K562 (cell line): ENCODE results near the gene LRMDA. TPM values are rescaled to one million over a fixed set of nuclear protein-coding genes. Genes with fewer than 3 reads are reported as not detected.

Experiments used
- ATAC-seq: fragments of 200-7000 bp; cut with Tn5 transposase; 3 replicates; pipeline ENCODE4 v1.9.1; 2020; ENCODE audit warnings: moderate library complexity
- BruUV-seq: library from RNA; stranded (reverse); fragments of 400-500 nt; replicated peaks from 2 replicates; lab custom pipeline; 2021; lab: Mats Ljungman, UMichigan
- CTCF ChIA-PET: fragments of 300-600 bp; formaldehyde crosslinking; extraction: SDS; loops from one replicate; lab custom pipeline; 2021; ENCODE audit warnings: low intra/inter-chr PET ratio; lab: Yijun Ruan, JAX
- POLR2A ChIA-PET: fragments of 300-600, 350-650 bp; sonication (Branson Sonifier 250); formaldehyde crosslinking; extraction: SDS; loops from one replicate; lab custom pipeline; 2021; ENCODE audit warnings: antibody characterized with exemption, inconsistent platforms; lab: Yijun Ruan, JAX
- DNase-seq, 4 experiments: peaks; one replicate each; pipeline versions ENCODE4 v3.0.0 to v3.0.0-alpha.2; 2011 to 2018; ENCODE audit warnings: low spot score in 3 of 4, mixed read lengths in 3 of 4; ENCODE audit errors: extremely low read depth in 1 of 4
- FAIRE-seq: peaks from 2 replicates; lab custom pipeline; 2011; peaks lifted over from hg19 to GRCh38; lab: Jason Lieb, UNC
- H2AFZ ChIP-seq: 2 replicates; pipeline ENCODE4 v1.6.0; 2011; ENCODE audit warnings: low read depth, low read length, control low read depth, inconsistent platforms
- H3K27ac ChIP-seq: fragments of 200-600 bp; 3 replicates; pipeline ENCODE4 v1.8.0; 2011; ENCODE audit warnings: low read depth, mild to moderate bottlenecking, control low read depth, inconsistent platforms, low read length, moderate library complexity, mixed read lengths; ENCODE audit errors: extremely low read depth
- H3K27me3 ChIP-seq, 2 experiments: fragments of 300-600 bp in 1 of 2; 2 replicates in 1 of 2; 3 replicates in 1 of 2; pipeline versions ENCODE4 v1.6.0 to v1.8.0; 2011; ENCODE audit warnings: inconsistent platforms in 2 of 2, low read length in 2 of 2, mild to moderate bottlenecking in 1 of 2, mixed read lengths in 1 of 2, moderate library complexity in 1 of 2; ENCODE audit not compliant: control insufficient read depth in 2 of 2, insufficient read depth in 2 of 2
- H3K36me3 ChIP-seq: fragments of 300-600 bp; 3 replicates; pipeline ENCODE4 v1.8.0; 2011; ENCODE audit warnings: mild to moderate bottlenecking, low read length, inconsistent platforms; ENCODE audit not compliant: control insufficient read depth, insufficient read depth
- H3K4me1 ChIP-seq, 2 experiments: fragments of 200-600 bp in 1 of 2; replicated peaks in 1 of 2; 2 replicates in 1 of 2; 3 replicates in 1 of 2; pipeline versions ENCODE4 v1.5.1 to v1.8.0; 2011; ENCODE audit warnings: inconsistent platforms in 2 of 2, low read length in 2 of 2, mild to moderate bottlenecking in 1 of 2, mixed read lengths in 1 of 2, moderate library complexity in 1 of 2; ENCODE audit not compliant: control insufficient read depth in 2 of 2, insufficient read depth in 2 of 2
- H3K4me2 ChIP-seq: 2 replicates; pipeline ENCODE4 v1.6.1; 2011; ENCODE audit warnings: low read length, control low read depth, inconsistent platforms, mixed read lengths; ENCODE audit not compliant: insufficient read depth
- H3K4me3 ChIP-seq: fragments of 200-600 bp; sonication (generic), shearing (Covaris generic); 2 replicates; pipeline ENCODE4 v1.5.1; 2016; ENCODE audit warnings: control low read depth, inconsistent platforms
- H3K79me2 ChIP-seq: fragments of 200-600 bp; 3 replicates; pipeline ENCODE4 v1.8.0; 2011; ENCODE audit warnings: low read length, inconsistent platforms; ENCODE audit not compliant: control insufficient read depth, insufficient read depth
- H3K9ac ChIP-seq, 2 experiments: 2 replicates each; pipeline versions ENCODE4 v1.6.0 to v1.6.1; 2011; ENCODE audit warnings: low read depth in 2 of 2, low read length in 2 of 2, control low read depth in 1 of 2, inconsistent platforms in 1 of 2, mild to moderate bottlenecking in 1 of 2, mixed read lengths in 1 of 2; ENCODE audit not compliant: insufficient read depth in 1 of 2
- H3K9me1 ChIP-seq: one replicate; pipeline ENCODE4 v1.6.0; 2011; ENCODE audit warnings: inconsistent platforms, mild to moderate bottlenecking, low read length, moderate library complexity; ENCODE audit not compliant: control insufficient read depth, insufficient read depth
- H3K9me3 ChIP-seq: replicated peaks from 2 replicates; pipeline ENCODE4 v1.5.1; 2011; ENCODE audit warnings: low read depth, low read length, inconsistent platforms; ENCODE audit not compliant: control insufficient read depth, insufficient read depth
- H4K20me1 ChIP-seq: replicated peaks from 2 replicates; pipeline ENCODE4 v1.6.1; 2011; ENCODE audit warnings: low read length, inconsistent platforms, mixed read lengths; ENCODE audit not compliant: control insufficient read depth, insufficient read depth
- NBN ChIP-seq: fragments of 450-650 bp; IDR thresholded peaks from 2 replicates; pipeline ENCODE4 v1.6.1; 2016; ENCODE audit warnings: low read depth, mild to moderate bottlenecking
- RFX7 ChIP-seq: fragments of 250-450 bp; sonication (Bioruptor Pico); IDR thresholded peaks from 2 replicates; pipeline ENCODE4 v1.5.1; 2021; ENCODE audit warnings: mild to moderate bottlenecking
- ZNF274 ChIP-seq: IDR thresholded peaks from 2 replicates; pipeline ENCODE4 v1.6.1; 2011; ENCODE audit warnings: low read depth, mild to moderate bottlenecking, low read length, moderate library complexity, borderline replicate concordance
- ZNF830 ChIP-seq: fragments of 250-450 bp; sonication (Bioruptor Pico); IDR thresholded peaks from 2 replicates; pipeline ENCODE4 v1.5.0; 2021; ENCODE audit warnings: mild to moderate bottlenecking
- WGBS: fragments of 100-300 bp; shearing (Covaris generic); methylation state at CpG from one replicate; pipeline ENCODE4 v1.1.6; 2016; ENCODE audit warnings: low coverage, mixed read lengths; ENCODE audit not compliant: insufficient coverage; ENCODE audit errors: missing lambda C conversion rate; 5-methylcytosine and 5-hydroxymethylcytosine counted together
- in situ Hi-C: fragments of 300-500 bp; cut with MboI; formaldehyde crosslinking; loops from 4 replicates; pipeline ENCODE4 v1.15.0; 2018; ENCODE audit warnings: inconsistent platforms, mixed read lengths
- intact Hi-C: fragments of 100-400 bp; cut with micrococcal nuclease; formaldehyde crosslinking; loops from 2 replicates; pipeline ENCODE4 v1.14.2; 2022
- polyA plus RNA-seq, 8 experiments: library from polyadenylated mRNA; depleted of rRNA in 4 of 8; stranded (reverse) in 5 of 8; unstranded in 3 of 8; fragments of >200 nt; fragmentation: Nextera tagmentation in 2 of 8; fragmentation: Illumina TruSeq in 1 of 8; extraction: Ambion mirVana in 2 of 8; extraction: Trizol in 1 of 8; gene quantifications; 2 replicates each; pipeline versions ENCODE4 v1.2.1 to v1.2.3, GENCODE V29; 2011 to 2014; ENCODE audit warnings: inconsistent platforms in 1 of 8, missing spikeins in 1 of 8
- total RNA-seq, 7 experiments: library from RNA; depleted of rRNA in 6 of 7; stranded (reverse); fragments of >200 nt in 6 of 7; fragmentation: Illumina TruSeq in 2 of 7; extraction: Trizol in 2 of 7; gene quantifications; 2 replicates each; pipeline versions ENCODE4 v1.2.1 to v1.2.3, GENCODE V29; 2011 to 2021; ENCODE audit warnings: low replicate concordance in 1 of 7
- TF ChIP-seq, protein P1 (sequence below): fragments of 450-650 bp; IDR thresholded peaks from one replicate; pipeline ENCODE4 v1.6.1; 2018; ENCODE audit warnings: mild to moderate bottlenecking, moderate library complexity; ENCODE audit not compliant: partially characterized antibody

The LRMDA gene
- total and polyA plus RNA-seq, 9 of the 15 experiments (the other 6 are each of a cell fraction or from before 2014, with no cell fraction given), result 0.25 TPM; not detected in 8

- intact Hi-C loops (no loop called here), in situ Hi-C loops (no loop called here)
- Histone ChIP-seq H3K4me2 (no peak overlapping the region), H3K4me3 (no peak overlapping the region), H2AFZ (no peak overlapping the region), H3K9me1 (no peaks in the 10 kb centered on the region), H3K4me1 (no peaks in the 10 kb centered on the region), H3K27ac (no peak overlapping the region), H3K79me2 (no peaks in the 10 kb centered on the region), H3K9ac (no peak overlapping the region), H3K9me3 (no peaks in the 10 kb centered on the region; the same call in none of the 2 replicates), H4K20me1 (no peaks in the 10 kb centered on the region), H3K36me3 (no peaks in the 10 kb centered on the region), H3K27me3 (no peaks in the 10 kb centered on the region)
- FAIRE-seq (no peak), DNase-seq (no peak), ATAC-seq (no peak)
- CTCF ChIA-PET, result no interaction called here
- no peak for TF ChIP-seq ZNF830 (CRISPR knock-in tag)
- no peak for TF ChIP-seq NBN
- no peak for TF ChIP-seq RFX7
- TF ChIP-seq, protein P1, sequence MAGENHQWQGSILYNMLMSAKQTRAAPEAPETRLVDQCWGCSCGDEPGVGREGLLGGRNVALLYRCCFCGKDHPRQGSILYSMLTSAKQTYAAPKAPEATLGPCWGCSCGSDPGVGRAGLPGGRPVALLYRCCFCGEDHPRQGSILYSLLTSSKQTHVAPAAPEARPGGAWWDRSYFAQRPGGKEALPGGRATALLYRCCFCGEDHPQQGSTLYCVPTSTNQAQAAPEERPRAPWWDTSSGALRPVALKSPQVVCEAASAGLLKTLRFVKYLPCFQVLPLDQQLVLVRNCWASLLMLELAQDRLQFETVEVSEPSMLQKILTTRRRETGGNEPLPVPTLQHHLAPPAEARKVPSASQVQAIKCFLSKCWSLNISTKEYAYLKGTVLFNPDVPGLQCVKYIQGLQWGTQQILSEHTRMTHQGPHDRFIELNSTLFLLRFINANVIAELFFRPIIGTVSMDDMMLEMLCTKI, result no peak
- no peak for TF ChIP-seq ZNF274
- WGBS, result 0% methylated on average over 1 of the region's 1 CpG
- POLR2A ChIA-PET, result interaction anchor here (0.7 kb wide), 1 partner anchor 23 kb away, joined by 3 read pairs; no protein-coding TSS in a partner anchor
- BruUV-seq, result no TSS peak
Observed at GRCh38 chr10:75568450-75569130, 137.2 kb downstream of the LRMDA start.
